Chondrocyte (in vitro differentiated cells): ENCODE data around the gene RAI1. TPM values are rescaled to one million over a fixed set of nuclear protein-coding genes. Genes with fewer than 3 reads are reported as not detected.

Experiments used
- DNase-seq: peaks from one replicate; pipeline ENCODE4 v3.0.0; 2021; ENCODE audit warnings: mixed read lengths, low spot score
- H3K27ac Mint-ChIP-seq: one replicate; pipeline ENCODE4 v1.8.0; 2021; ENCODE audit warnings: mild to moderate bottlenecking, moderate library complexity, mixed read lengths; ENCODE audit not compliant: unreplicated experiment
- H3K27me3 Mint-ChIP-seq: 2 replicates; pipeline ENCODE4 v1.8.0; 2021; ENCODE audit warnings: low read depth, mixed read lengths
- H3K36me3 Mint-ChIP-seq: 2 replicates; pipeline ENCODE4 v1.8.0; 2021; ENCODE audit warnings: low read depth, mixed read lengths
- H3K4me1 Mint-ChIP-seq: 2 replicates; pipeline ENCODE4 v1.8.0; 2021; ENCODE audit warnings: low read depth, mild to moderate bottlenecking, mixed read lengths
- H3K4me3 Mint-ChIP-seq: one replicate; pipeline ENCODE4 v1.8.0; 2021; ENCODE audit warnings: mild to moderate bottlenecking, moderate library complexity, mixed read lengths; ENCODE audit not compliant: unreplicated experiment
- H3K9me3 Mint-ChIP-seq: 2 replicates; pipeline ENCODE4 v1.8.0; 2021; ENCODE audit warnings: low read depth, mixed read lengths
- CTCF ChIP-seq: fragments of 200-600 bp; sonication (generic); IDR thresholded peaks from 2 replicates; pipeline ENCODE4 v1.5.0; 2021; ENCODE audit warnings: antibody characterized with exemption, mild to moderate bottlenecking, moderate library complexity
- total RNA-seq: library from RNA; stranded (reverse); gene quantifications from 3 replicates; pipeline ENCODE4 v1.2.1, GENCODE V29; 2021

Gene RAI1
- total RNA-seq, 1 donor from 2014 or later: 28.7 TPM

DNA sequence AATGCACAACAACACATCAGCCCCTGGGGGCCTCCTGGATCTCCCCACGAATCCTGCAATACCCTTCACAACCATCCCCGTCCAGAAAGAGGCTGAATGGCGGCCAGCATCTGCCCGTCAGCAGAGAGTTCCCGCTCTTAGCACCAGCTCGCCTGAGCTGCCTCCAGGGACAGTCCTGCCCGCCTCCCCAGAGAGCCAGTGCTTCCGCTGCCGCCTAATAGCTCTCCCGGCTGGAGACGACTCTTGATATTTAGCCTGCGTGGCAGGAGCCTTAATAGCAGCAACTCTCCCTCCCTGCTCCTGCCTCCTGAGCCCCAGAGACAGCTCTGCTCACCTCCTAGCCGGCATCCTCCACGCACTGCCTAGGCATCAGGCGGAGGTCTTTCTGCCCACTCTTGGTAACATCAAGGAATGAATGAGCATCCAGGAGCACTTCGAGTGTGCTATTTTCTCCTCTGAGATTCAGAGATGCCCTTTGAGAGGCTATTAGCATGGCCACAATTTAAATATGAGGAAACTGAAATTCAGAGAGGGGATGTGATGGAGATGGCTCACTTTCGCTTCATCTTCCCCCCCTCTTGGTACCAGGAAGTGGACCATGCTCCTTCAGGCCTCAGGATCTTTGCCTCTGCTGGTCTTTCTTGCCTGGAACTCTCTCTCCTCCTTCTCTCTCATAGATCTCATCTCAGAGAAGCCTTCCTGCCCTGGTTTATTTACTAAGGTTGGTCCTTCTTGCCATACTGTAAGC is 67.9 kb downstream of the RAI1 start:
- no peak for DNase-seq
- no peak for TF ChIP-seq CTCF

GRCh38 chr17:17749921-17750320 is 68.7 kb downstream of the RAI1 start:
- no peaks in the 10 kb centered on the region for H3K27me3 Mint-ChIP-seq
- TF ChIP-seq CTCF: no peak
- peak overlapping the region; percentile 49 for H3K27ac Mint-ChIP-seq
- no peak for DNase-seq
- H3K9me3 Mint-ChIP-seq: no peaks in the 10 kb centered on the region
- H3K4me1 Mint-ChIP-seq: peaks cover 53% of the 10 kb centered on the region
- H3K4me3 Mint-ChIP-seq: no peak overlapping the region
- H3K36me3 Mint-ChIP-seq: no peaks in the 10 kb centered on the region

More for the DNA sequence above, 67.9 kb downstream of the RAI1 start:
- Mint-ChIP-seq H3K4me1 (peaks cover 53% of the 10 kb centered on the region), H3K27me3 (no peaks in the 10 kb centered on the region), H3K9me3 (no peaks in the 10 kb centered on the region), H3K36me3 (no peaks in the 10 kb centered on the region), H3K4me3 (no peak overlapping the region), H3K27ac (peak overlapping the region; percentile 59)

GRCh38 chr17:17750881-17751280 is 69.6 kb downstream of the RAI1 start:
- Mint-ChIP-seq H3K4me3 (no peak overlapping the region), H3K4me1 (peaks cover 53% of the 10 kb centered on the region)

GRCh38 chr17:17751489-17752088 is 70.3 kb downstream of the RAI1 start:
- Mint-ChIP-seq H3K4me3 (peak overlapping the region; percentile 44), H3K36me3 (no peaks in the 10 kb centered on the region), H3K9me3 (no peaks in the 10 kb centered on the region), H3K27ac (peak overlapping the region; percentile 78), H3K27me3 (no peaks in the 10 kb centered on the region), H3K4me1 (peaks cover 53% of the 10 kb centered on the region)
- no peak for TF ChIP-seq CTCF
- no peak for DNase-seq

More at GRCh38 chr17:17750881-17751280, 69.6 kb downstream of the RAI1 start:
- Mint-ChIP-seq H3K27ac (no peak overlapping the region), H3K27me3 (no peaks in the 10 kb centered on the region), H3K36me3 (no peaks in the 10 kb centered on the region), H3K9me3 (no peaks in the 10 kb centered on the region)
- DNase-seq: no peak
- no peak for TF ChIP-seq CTCF

DNA sequence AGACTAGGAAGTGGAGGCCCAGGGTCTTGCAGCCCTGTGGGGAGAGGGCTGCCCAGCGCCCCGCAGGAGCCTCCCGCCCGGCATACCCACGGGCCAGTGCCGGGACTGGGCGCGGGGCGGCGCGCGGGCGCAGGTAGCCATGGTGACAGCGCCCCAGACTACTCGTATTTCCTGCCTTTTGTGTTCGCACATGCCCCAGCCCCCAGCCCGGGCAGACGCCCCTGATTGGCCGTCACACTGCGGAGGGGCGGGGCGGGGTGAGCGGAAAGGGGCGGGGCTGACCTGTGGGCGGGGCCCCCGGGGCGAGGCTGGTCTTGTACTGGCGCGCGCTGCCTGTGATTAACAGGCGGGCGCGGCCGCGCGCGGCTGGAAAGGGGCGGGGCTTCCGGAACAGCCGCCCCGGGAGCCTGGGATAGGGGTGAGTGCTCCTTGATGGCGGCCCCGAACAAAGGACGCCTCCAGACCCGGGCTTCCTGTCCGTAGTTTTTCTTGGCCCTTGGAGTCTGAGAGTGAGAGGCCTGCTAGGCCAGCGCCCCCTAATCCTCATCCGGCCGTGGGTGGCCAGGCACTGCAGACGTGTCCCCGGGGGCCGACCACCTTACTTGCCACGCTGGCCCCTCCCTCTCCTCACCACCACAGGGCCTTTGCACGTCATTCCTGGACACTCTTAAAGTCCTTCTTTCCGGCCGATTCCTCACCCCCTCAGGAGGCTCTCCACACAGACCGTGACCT is 71.0 kb downstream of the RAI1 start:
- Mint-ChIP-seq H3K36me3 (no peaks in the 10 kb centered on the region), H3K27ac (peak overlapping the region; percentile 94), H3K4me3 (peak overlapping the region; percentile 74), H3K27me3 (no peaks in the 10 kb centered on the region), H3K4me1 (peaks cover 48% of the 10 kb centered on the region), H3K9me3 (no peaks in the 10 kb centered on the region)
- TF ChIP-seq CTCF: peak; percentile 55
- peak; percentile 97 for DNase-seq
